Measurements from ENCODE around the gene ACMSD. TPM values are rescaled to one million over a fixed set of nuclear protein-coding genes. Genes with fewer than 3 reads are reported as not detected.

ACMSD gene
- total RNA-seq (ENCODE audit: unreplicated experiment), result not detected
- long read RNA-seq, result 0 reads

- Mint-ChIP-seq H3K4me3 (ENCODE audit: unreplicated experiment) (no peak within 1 kb of the TSS), H3K36me3 (ENCODE audit: unreplicated experiment) (peaks cover 18% of the 10 kb centered on the region), H3K27ac (ENCODE audit: unreplicated experiment) (no peak within 1 kb of the TSS), H3K4me1 (ENCODE audit: low read depth, unreplicated experiment) (no peaks in the 10 kb centered on the region), H3K9me3 (ENCODE audit: unreplicated experiment) (no peaks in the 10 kb centered on the region), H3K27me3 (ENCODE audit: unreplicated experiment) (no peaks in the 10 kb centered on the region)
- TF ChIP-seq CTCF (IDR thresholded peaks at IDR 0.05; ENCODE audit: partially characterized antibody, unreplicated experiment), result no peak
- no peak for DNase-seq
These were observed at the start of gene ACMSD for GRCh38 chr2:134838143-134838620. Gene ACMSD (plus strand): TSS chr2:134838616. CDS start chr2:134838683, 67 bp downstream.

DNA sequence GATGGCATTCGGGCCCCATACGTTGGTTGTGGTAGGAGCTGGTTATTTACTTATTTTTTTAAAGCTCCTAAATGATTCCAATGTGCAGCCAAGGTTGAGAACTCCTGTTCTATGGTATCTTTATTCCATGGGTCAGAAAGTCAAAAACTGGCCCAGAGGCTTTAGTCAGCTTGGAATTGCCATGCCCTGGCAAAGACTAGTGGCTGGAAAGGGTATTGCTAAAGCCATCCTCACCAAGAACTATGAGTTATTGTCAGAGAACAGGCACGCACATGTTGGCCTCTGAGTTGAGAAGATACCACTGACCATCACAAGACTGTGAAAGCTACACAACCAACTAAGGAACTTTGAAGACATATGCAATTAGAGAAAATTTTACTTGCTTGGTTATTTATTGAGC, 47.9 kb upstream of the ACMSD start:
- H3K4me1 Mint-ChIP-seq (ENCODE audit: low read depth, unreplicated experiment), result peaks cover 1% of the 10 kb centered on the region
- H3K27ac Mint-ChIP-seq (ENCODE audit: unreplicated experiment), result no peak overlapping the region
- peaks cover 4% of the 10 kb centered on the region for H3K36me3 Mint-ChIP-seq (ENCODE audit: unreplicated experiment)
- no peak overlapping the region for H3K4me3 Mint-ChIP-seq (ENCODE audit: unreplicated experiment)
- peaks cover 1% of the 10 kb centered on the region for H3K9me3 Mint-ChIP-seq (ENCODE audit: unreplicated experiment)
- TF ChIP-seq CTCF (IDR thresholded peaks at IDR 0.05; ENCODE audit: partially characterized antibody, unreplicated experiment), result peak; percentile 44
- no peak for DNase-seq
- H3K27me3 Mint-ChIP-seq (ENCODE audit: unreplicated experiment), result peaks cover 6% of the 10 kb centered on the region

DNA sequence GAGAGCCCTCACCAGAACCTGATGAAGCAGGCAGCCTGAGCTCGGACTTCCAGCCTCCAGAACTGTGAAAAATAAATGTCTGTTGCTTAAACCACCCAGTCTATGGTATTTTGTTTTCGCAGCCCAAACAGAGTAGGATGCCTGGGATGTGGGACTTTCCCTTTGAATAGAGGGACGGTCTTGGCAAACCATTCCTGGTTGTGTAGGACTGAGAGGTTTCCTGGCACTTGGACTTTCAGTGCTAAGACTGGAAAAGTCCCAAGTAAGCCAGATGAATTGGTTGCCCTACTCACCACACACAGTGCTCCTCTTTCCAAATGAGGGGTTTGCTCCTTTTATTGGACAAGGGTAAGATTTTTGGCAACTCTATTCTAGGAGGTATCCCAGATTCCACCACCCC, 46.8 kb upstream of the ACMSD start:
- no peak overlapping the region for H3K4me3 Mint-ChIP-seq (ENCODE audit: unreplicated experiment)
- DNase-seq, result no peak
- no peak for TF ChIP-seq CTCF (IDR thresholded peaks at IDR 0.05; ENCODE audit: partially characterized antibody, unreplicated experiment)

DNA sequence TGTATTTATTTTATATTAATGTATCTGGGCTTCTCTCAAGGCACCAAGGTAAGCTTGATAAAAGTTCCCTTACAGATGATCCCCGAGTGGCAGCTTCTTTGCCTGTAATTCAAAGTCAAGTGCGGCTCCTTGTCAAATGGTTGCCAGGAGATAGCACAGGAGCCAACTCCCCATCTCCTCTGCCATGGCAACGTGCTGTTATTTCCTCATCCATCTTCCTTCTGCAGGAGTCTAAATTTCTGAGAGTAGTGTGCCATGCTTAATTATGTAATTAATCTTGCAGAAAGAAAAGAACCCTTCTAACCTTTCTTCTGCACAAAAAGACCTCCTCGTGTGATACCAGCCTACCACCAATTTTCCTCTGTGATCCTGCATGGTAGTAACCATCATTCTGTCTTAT, 46.2 kb upstream of the ACMSD start:
- no peak for TF ChIP-seq CTCF (IDR thresholded peaks at IDR 0.05; ENCODE audit: partially characterized antibody, unreplicated experiment)
- Mint-ChIP-seq H3K27me3 (ENCODE audit: unreplicated experiment) (peaks cover 6% of the 10 kb centered on the region), H3K9me3 (ENCODE audit: unreplicated experiment) (peaks cover 1% of the 10 kb centered on the region), H3K36me3 (ENCODE audit: unreplicated experiment) (peaks cover 7% of the 10 kb centered on the region), H3K4me3 (ENCODE audit: unreplicated experiment) (no peak overlapping the region), H3K4me1 (ENCODE audit: low read depth, unreplicated experiment) (peaks cover 1% of the 10 kb centered on the region), H3K27ac (ENCODE audit: unreplicated experiment) (no peak overlapping the region)
- no peak for DNase-seq

More for the DNA sequence above, 46.8 kb upstream of the ACMSD start:
- Mint-ChIP-seq H3K27ac (ENCODE audit: unreplicated experiment) (no peak overlapping the region), H3K36me3 (ENCODE audit: unreplicated experiment) (peaks cover 7% of the 10 kb centered on the region), H3K27me3 (ENCODE audit: unreplicated experiment) (peaks cover 6% of the 10 kb centered on the region), H3K4me1 (ENCODE audit: low read depth, unreplicated experiment) (peaks cover 1% of the 10 kb centered on the region), H3K9me3 (ENCODE audit: unreplicated experiment) (peaks cover 1% of the 10 kb centered on the region)

DNA sequence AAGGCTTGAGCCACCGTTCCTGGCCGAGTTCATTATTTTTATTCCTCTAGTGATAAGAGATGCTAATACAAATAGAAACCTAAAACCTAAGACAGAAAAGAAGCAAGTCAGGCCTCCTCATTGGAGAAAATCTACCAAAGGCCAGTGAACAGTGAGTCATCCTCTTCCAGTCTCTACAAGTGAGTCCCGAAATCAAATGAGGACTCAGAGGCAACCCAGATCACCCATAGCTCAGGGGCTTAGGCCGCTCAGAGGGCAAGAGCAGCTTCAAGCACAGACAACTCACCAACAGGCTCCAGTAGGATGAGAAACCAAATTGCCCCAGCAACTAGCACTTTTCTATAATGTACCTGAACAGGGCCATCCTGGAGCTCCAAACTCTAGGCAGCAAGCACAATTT, 42.7 kb upstream of the ACMSD start:
- H3K27me3 Mint-ChIP-seq (ENCODE audit: unreplicated experiment), result no peaks in the 10 kb centered on the region
- TF ChIP-seq CTCF (IDR thresholded peaks at IDR 0.05; ENCODE audit: partially characterized antibody, unreplicated experiment), result no peak
- no peaks in the 10 kb centered on the region for H3K4me1 Mint-ChIP-seq (ENCODE audit: low read depth, unreplicated experiment)
- H3K9me3 Mint-ChIP-seq (ENCODE audit: unreplicated experiment), result no peaks in the 10 kb centered on the region
- no peak overlapping the region for H3K27ac Mint-ChIP-seq (ENCODE audit: unreplicated experiment)
- peaks cover 3% of the 10 kb centered on the region for H3K36me3 Mint-ChIP-seq (ENCODE audit: unreplicated experiment)
- no peak for DNase-seq
- H3K4me3 Mint-ChIP-seq (ENCODE audit: unreplicated experiment), result no peak overlapping the region

Measured in glutamatergic neuron (in vitro differentiated cells).